Glomerular visceral epithelial cell (primary cell): ENCODE measurements around the gene PLCH2.

ENCODE experiments used
- DNase-seq: peaks from one replicate; pipeline ENCODE4 v3.0.0-alpha.2; 2016; ENCODE audit errors: extremely low spot score

PLCH2 gene

GRCh38 chr1:2462819-2463218 is 13.3 kb upstream of the PLCH2 start:
- no peak for DNase-seq

DNA sequence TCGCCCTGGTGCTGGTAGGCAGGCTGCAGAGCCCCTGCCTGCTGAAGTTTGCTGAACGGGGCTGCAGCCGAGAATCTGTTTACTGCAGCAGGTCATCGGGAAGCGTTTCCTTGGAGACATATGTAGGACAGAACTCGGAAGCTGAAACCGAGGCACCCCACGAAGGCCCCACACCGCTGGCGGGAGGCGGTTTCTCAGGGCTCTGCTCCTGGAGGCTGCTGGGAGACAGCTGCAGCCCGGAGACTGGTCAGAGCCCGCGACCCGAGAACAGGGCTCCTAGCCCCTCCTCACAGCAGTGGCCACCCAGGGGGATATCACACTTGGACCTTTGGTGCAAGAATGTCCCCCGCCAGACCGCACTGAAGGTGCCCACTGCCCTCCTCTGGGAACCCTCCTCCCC is 12.7 kb upstream of the PLCH2 start:
- no peak for DNase-seq

DNA sequence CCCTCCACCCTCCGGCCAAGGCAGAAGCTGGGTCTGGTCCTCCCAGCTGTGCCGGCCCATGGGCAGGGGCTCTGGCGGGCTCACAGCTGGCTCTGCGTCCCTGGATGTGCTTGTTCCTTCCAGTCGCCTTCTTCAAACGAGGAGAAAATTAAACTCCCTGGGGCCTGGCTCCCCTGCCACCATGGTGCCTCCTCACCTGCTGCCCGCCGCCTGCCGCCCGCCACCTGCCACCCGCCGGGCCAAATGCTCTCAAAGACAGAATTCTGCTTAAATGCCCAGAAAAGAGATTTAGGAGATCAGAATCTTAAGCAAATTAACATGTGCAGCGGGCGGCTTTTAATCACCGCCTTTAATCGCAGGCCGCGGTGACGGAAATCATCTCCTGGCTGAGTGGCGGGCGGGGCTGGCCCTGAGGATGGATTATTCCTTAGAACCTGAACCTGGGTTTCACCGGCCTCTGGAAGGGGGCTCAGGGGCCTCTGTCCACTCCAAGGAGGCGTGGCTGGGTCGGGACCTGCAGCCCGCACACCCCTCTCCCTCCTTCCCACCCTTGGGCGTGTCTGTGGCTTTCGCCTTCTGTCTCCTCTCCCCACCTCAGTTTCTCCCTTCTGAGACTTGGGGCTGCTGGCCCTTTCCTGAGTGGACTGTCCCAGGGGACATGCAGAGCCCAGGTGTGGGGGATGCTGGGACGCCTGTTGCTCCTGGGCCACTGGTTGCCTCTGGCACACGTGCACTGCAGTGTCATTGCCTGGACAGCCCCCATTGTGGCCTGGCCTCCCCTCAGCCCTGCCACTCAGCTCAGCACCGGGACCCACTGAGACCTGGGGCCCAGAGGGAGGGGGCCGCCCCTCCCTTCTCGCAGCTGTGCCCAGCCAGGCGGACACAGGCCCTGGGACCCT is 10.5 kb upstream of the PLCH2 start:
- no peak for DNase-seq

DNA sequence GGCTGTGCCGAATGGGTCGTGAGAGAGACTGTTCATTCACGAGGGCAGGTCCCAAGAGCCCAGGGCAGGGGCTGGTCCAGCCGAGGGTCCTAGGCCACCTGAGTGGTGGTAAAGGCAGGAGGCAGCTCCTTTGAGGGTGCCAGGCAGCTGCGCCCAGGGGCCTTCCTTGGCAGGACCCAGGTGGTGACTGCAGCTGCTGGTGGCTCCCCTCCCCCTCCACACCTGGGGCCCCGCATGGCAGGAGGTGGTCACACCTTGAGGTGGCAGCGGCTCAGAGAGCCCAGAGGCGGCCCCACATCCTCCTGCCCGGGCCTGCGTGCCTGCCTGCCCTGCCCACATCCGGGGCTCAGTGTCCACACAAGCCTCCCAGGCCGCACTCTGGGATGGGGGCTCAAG is 9.8 kb upstream of the PLCH2 start:
- no peak for DNase-seq

GRCh38 chr1:2466958-2467554 is 9.0 kb upstream of the PLCH2 start:
- no peak for DNase-seq

DNA sequence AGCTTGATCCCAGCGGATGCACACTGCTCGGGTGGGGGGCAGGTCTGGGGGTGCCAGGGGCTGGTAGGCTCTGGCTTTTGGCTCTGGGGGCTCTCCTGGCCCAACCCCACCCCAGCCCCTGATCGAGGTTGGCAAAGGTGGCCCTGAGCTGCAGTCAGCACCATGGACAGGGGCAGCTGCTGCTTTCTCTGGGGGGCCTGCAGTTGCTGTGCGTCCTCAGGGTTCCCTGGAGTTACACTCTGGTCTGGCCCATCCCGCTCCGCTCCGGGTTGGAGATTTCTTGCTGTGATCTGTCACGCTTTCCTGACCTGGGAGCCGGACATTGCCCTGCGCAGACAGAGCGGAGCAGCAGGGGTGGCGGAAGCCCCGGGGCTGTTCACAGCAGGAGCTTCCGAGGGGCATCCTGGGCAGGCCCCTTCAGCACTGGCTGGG is 8.0 kb upstream of the PLCH2 start:
- DNase-seq: peak; percentile 25

GRCh38 chr1:2468540-2468939 is 7.5 kb upstream of the PLCH2 start:
- DNase-seq: no peak

GRCh38 chr1:2469103-2469940 is 6.8 kb upstream of the PLCH2 start:
- no peak for DNase-seq

- DNase-seq: no peak
These were observed 5.6 kb upstream of the PLCH2 start for GRCh38 chr1:2470290-2471158.

- no peak for DNase-seq
These were observed 5.0 kb upstream of the PLCH2 start for GRCh38 chr1:2471159-2471471.

DNA sequence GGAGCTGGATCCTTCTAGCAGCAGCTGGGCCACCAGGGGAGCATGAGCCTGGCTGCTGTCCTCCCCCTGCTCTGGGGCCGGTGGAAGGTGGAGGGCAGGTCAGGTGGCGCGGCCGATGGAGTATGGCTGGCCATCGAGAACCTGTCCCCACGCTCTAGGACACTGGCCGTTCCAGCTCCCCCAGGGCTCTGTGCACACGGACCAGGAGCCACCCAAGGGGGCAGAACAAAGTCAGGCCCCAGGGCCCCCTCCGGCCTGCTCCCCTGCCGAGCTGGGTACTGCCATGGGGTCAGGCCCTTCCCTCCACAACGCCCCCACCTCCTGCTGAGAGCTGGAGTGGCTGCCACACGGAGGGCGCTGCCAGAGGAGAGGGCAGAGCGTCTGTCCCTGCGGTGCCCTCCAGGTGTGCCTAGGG is 4.5 kb upstream of the PLCH2 start:
- DNase-seq: no peak

- no peak for DNase-seq
These were observed 4.0 kb upstream of the PLCH2 start for GRCh38 chr1:2472109-2472508.

DNA sequence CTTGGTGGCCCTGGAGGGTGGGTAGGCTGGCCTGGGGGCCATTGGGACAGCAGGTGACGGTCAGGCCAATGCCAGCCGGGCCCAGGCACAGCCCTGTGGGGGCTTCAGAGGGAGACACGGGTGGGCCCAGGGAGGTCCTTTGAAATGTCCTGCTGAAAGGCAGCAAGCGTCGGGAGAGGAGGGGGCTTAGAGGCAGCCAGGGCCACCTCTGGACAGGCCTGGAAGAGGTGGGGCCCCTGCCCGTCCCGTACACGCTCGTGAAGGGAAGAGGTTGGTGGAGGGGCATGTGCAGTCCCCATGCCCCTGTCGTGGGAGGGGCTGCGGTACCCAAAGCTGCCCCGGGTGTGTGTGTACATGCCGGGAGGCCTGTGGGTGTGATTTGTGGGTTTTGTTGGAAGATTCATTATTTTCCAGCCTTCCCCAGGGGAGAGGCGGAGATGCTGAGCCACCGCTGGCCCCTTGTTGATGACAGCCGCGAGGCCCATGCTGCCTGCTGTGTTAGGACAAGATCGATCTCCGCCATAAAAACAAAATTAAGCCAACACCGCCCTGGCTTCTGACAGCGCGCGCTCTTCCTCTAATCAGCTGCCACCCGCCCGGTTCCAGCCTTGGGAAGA is 3.4 kb upstream of the PLCH2 start:
- no peak for DNase-seq

GRCh38 chr1:2473198-2473597 is 2.9 kb upstream of the PLCH2 start:
- no peak for DNase-seq

DNA sequence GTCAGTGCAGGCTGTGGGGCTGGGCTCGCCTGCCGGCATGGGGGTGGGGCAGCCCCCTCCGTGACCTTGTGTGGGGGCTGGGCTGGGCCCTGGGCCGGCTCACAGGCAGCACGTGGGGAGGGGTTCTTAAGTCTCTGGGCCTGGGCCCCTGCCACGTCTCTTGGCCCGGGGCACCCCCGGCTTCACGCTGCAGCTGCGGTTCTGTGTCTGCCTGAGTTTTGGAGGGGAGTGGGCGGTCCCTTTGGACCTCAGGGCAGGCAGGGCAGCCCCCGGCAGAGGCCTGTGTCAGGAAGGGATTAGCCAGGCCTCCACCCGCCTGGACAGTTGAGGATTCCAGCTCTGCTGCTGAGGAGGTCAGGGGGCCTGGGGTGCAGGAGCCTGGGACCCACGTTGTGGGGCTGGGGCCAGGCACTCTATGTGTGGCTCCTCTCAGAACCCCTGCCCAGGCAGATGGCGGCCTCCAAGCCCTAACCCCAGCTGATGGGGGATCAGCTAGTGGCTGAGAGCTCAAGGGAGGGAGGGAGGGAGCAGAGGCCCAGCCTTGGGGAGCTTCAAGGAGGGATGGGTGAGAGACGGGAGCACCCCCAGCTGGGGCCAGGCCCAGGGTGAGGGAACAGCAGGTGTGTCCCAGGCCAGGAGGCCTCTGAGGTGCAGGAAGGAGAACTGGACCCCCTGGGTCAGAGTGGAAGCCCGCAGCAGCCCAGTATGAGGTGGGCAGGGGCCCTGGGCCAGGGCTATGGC is 1.8 kb upstream of the PLCH2 start:
- DNase-seq: no peak

DNA sequence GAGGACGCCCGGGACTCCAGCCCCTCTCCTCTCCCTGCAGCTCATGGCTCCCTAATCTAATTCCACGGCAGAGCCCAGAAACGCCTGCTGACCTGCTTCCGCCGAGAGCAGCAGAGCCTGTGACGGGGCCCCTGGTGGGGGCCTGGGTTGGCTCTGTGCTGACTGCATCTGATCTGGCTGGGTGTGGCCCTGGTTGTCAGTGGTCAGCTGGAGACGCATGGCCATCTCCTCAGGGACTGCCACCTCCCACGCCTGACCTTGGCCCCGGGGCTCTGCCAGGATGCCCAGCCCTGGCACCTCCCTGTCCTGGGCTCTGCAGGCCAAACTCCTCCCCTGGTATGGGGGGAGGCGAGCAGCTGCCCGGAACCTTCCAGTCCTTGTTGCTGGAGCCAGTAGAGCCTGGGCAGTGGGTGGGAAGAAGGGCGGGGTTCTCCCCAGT is 1.1 kb upstream of the PLCH2 start:
- no peak for DNase-seq

GRCh38 chr1:2475571-2475970 is 518 bp upstream of the PLCH2 start:
- no peak for DNase-seq

DNA sequence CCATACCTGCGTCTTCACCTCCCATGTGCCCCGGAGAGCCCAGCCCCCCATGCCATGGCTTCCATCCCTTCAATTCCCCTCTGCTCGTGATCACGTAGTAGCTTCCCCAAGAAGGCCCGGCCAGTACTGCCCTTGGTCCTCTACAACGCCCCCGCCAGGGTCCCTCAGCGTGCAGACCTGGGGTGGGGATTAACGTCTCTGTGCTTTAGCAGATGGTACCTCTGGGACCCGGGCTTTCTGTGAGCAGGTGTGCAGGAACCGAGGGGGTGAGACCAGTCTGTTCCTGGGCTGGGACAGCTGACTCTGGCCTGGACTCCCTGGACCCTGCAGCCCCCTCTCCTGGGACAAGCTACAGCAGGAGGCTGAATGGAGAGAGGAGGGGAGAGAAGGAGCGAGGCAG is 1.2 kb downstream of the PLCH2 start:
- no peak for DNase-seq

DNA sequence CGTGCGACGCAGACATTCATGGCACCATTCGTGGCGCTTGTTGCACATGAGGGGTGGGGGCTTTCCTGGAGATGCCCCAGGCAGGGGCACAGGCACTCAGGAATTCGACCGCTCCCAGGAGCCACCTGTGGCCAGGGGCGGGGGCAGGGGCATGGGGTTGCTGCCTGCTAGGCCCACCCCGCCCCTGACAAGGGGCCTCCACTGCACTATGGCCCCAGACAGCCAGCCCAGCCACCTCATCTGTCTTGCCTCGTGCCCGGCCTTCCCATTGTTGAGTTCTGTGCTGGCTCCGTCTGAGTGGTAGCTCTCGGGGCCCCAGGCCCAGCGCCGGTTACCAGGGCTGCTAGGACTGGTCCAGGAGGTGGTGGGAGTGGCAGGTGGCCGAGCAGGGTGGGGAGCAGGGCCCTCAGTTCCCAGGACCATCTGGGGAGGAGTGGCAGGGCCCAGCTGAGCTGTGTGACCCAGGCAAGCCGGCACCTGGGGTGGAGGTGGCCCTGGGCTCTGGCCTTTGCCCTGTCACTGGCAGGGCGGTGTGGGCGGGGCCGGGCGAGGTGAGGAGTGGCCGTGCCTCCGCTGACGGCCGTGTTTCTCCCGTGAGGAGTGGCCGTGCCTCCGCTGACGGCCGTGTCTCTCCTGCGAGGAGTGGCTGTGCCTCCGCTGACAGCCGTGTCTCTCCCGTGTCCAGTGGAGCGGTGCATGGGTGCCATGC is 1.9 kb downstream of the PLCH2 start:
- DNase-seq: no peak

DNA sequence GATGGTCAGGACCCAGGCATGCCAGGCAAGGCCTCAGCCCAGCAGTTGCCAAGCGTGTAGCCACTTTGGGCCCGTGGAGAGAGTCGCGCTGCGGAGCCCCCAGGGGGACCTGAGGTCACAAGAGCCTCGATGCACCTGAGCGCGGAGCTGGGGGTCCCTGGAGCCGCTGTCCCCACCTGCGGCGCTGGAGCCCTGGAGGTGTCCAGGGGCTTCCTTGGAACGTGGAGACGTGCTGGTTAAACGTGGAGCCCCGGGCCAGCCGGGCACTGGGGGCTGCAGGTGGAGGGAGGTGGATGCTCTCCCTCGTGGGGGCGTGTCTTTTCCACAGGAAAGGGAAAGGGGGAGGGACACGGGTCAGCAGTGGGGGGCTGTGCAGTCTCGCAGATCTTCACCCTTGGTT is 3.1 kb downstream of the PLCH2 start:
- no peak for DNase-seq
